CD14-positive monocyte (primary cell): ENCODE data around the gene SLC8A2. TPM values are rescaled to one million over a fixed set of nuclear protein-coding genes. Genes with fewer than 3 reads are reported as not detected.

Experiments used
- DNase-seq, 3 donors: peaks; one replicate each; pipeline ENCODE4 v3.0.0-alpha.2; 2011 to 2022
- H2AFZ ChIP-seq: 2 replicates; pipeline ENCODE4 v1.6.0; 2012; ENCODE audit warnings: mild to moderate bottlenecking, low read depth, low read length, inconsistent platforms; ENCODE audit not compliant: insufficient read depth, poor library complexity, severe bottlenecking
- H3K27ac ChIP-seq, 2 donors: 1 replicate in 1 of 2; 2 replicates in 1 of 2; pipeline ENCODE4 v1.5.1; 2012 to 2013; ENCODE audit warnings: low read length in 2 of 2, control low read depth in 1 of 2, inconsistent platforms in 1 of 2, low read depth in 1 of 2, mild to moderate bottlenecking in 1 of 2
- H3K27me3 ChIP-seq, 2 donors: one replicate each; pipeline versions ENCODE4 v1.6.0 to v1.6.1; 2011 to 2013; ENCODE audit warnings: low read length in 2 of 2; ENCODE audit not compliant: control insufficient read depth in 2 of 2, insufficient read depth in 2 of 2
- H3K36me3 ChIP-seq, 2 donors: replicated peaks in 1 of 2; 1 replicate in 1 of 2; 2 replicates in 1 of 2; pipeline versions ENCODE4 v1.5.1 to v1.6.1; 2012 to 2013; ENCODE audit warnings: low read length in 2 of 2, control low read depth in 1 of 2, inconsistent platforms in 1 of 2, mild to moderate bottlenecking in 1 of 2; ENCODE audit not compliant: insufficient read depth in 2 of 2, control insufficient read depth in 1 of 2
- H3K4me1 ChIP-seq, 2 donors: 1 replicate in 1 of 2; 2 replicates in 1 of 2; pipeline versions ENCODE4 v1.5.1 to v1.6.1; 2012 to 2013; ENCODE audit warnings: low read length in 2 of 2, control low read depth in 1 of 2, inconsistent platforms in 1 of 2, mild to moderate bottlenecking in 1 of 2, moderate library complexity in 1 of 2; ENCODE audit not compliant: insufficient read depth in 2 of 2, control insufficient read depth in 1 of 2
- H3K4me2 ChIP-seq: replicated peaks from 2 replicates; pipeline ENCODE3; 2012; ENCODE audit warnings: low read length, moderate library complexity, mild to moderate bottlenecking; ENCODE audit not compliant: poor library complexity, severe bottlenecking; ENCODE audit errors: extremely low read depth
- H3K4me3 ChIP-seq, 3 experiments: fragments of 200-600 bp in 1 of 3; sonication (generic) in 1 of 3; replicated peaks in 1 of 3; 1 replicate in 2 of 3; 2 replicates in 1 of 3; pipeline ENCODE4 v1.5.1; 2011 to 2013; ENCODE audit warnings: low read length in 3 of 3, mild to moderate bottlenecking in 3 of 3, control low read depth in 2 of 3, low read depth in 2 of 3, inconsistent platforms in 1 of 3, moderate library complexity in 1 of 3
- H3K79me2 ChIP-seq: 2 replicates; pipeline ENCODE4 v1.6.0; 2012; ENCODE audit warnings: mild to moderate bottlenecking, control low read depth, inconsistent platforms, low read length, moderate library complexity; ENCODE audit not compliant: insufficient read depth
- H3K9ac ChIP-seq: 2 replicates; pipeline ENCODE4 v1.6.0; 2017; ENCODE audit warnings: low read length, mild to moderate bottlenecking; ENCODE audit not compliant: insufficient read depth, poor library complexity, severe bottlenecking
- H3K9me3 ChIP-seq, 2 donors: replicated peaks in 1 of 2; 1 replicate in 1 of 2; 2 replicates in 1 of 2; pipeline versions ENCODE4 v1.5.1 to v1.6.1; 2012 to 2013; ENCODE audit warnings: low read length in 2 of 2, control low read depth in 1 of 2; ENCODE audit not compliant: control insufficient read depth in 1 of 2, insufficient read depth in 1 of 2
- H4K20me1 ChIP-seq: 2 replicates; pipeline ENCODE4 v1.6.0; 2012; ENCODE audit warnings: mild to moderate bottlenecking, low read length, control low read depth, moderate library complexity; ENCODE audit not compliant: insufficient read depth
- H3K27ac Mint-ChIP-seq, 7 donors: one replicate each; pipeline ENCODE4 v1.8.0; 2020; ENCODE audit warnings: mild to moderate bottlenecking in 7 of 7, mixed read lengths in 7 of 7, moderate library complexity in 6 of 7, inconsistent platforms in 2 of 7
- H3K27me3 Mint-ChIP-seq, 3 donors: one replicate each; pipeline ENCODE4 v1.8.0; 2021 to 2022; ENCODE audit warnings: low read depth in 3 of 3, mild to moderate bottlenecking in 3 of 3, mixed read lengths in 3 of 3, moderate library complexity in 3 of 3, inconsistent platforms in 1 of 3
- H3K36me3 Mint-ChIP-seq, 2 donors: one replicate each; pipeline ENCODE4 v1.8.0; 2020; ENCODE audit warnings: mixed read lengths in 2 of 2, inconsistent platforms in 1 of 2, mild to moderate bottlenecking in 1 of 2
- H3K4me1 Mint-ChIP-seq: one replicate; pipeline ENCODE4 v1.8.0; 2020; ENCODE audit warnings: mild to moderate bottlenecking, mixed read lengths
- H3K4me3 Mint-ChIP-seq, 2 donors: one replicate each; pipeline ENCODE4 v1.8.0; 2020; ENCODE audit warnings: mild to moderate bottlenecking in 2 of 2, mixed read lengths in 2 of 2, moderate library complexity in 1 of 2
- H3K9me3 Mint-ChIP-seq, 7 donors: one replicate each; pipeline ENCODE4 v1.8.0; 2020 to 2022; ENCODE audit warnings: mixed read lengths in 7 of 7, mild to moderate bottlenecking in 6 of 7, moderate library complexity in 6 of 7, inconsistent platforms in 2 of 7
- WGBS: methylation state at CpG from one replicate; pipeline ENCODE4 v1.1.5; 2013; ENCODE audit warnings: missing lambda C conversion rate; ENCODE audit not compliant: insufficient coverage; 5-methylcytosine and 5-hydroxymethylcytosine counted together
- intact Hi-C, 2 donors: fragments of 100-400 bp; cut with micrococcal nuclease; formaldehyde crosslinking; loops; one replicate each; pipeline versions ENCODE4 v1.15.0 to v1.15.1; 2023
- polyA plus RNA-seq, 3 donors: library from polyadenylated mRNA; depleted of rRNA in 1 of 3; unstranded in 2 of 3; stranded (reverse) in 1 of 3; fragments of 300-500 nt in 2 of 3; fragments of >200 nt in 1 of 3; fragmentation: Illumina TruSeq in 2 of 3; gene quantifications; 1 replicate in 2 of 3; 2 replicates in 1 of 3; pipeline ENCODE4 v1.2.3, GENCODE V29; 2012 to 2021
- TF ChIP-seq, protein P1 (sequence below): fragments of 200-600 bp; IDR thresholded peaks from one replicate; pipeline ENCODE4 v1.8.0; 2022; ENCODE audit warnings: antibody characterized with exemption, mild to moderate bottlenecking

SLC8A2 gene
- polyA plus RNA-seq, 3 donors = not detected

DNA sequence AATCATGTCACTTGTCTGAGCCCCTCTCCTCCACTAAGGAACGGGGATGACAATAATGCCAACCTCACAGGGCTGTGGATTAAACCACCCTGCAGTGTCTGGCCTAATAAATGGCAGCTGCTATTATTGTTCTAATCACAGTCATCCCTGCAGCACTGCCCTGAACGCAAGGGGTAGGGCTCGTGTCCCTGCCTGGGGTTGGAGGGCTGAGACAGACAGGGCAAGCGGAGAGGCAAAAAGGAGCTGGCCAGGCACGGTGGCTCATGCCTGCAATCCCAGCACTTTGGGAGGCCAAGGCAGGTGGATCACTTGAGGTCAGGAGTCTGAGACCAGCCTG, 22.5 kb upstream of the SLC8A2 start:
- intact Hi-C loops = no loop called here
- TF ChIP-seq, protein P1, sequence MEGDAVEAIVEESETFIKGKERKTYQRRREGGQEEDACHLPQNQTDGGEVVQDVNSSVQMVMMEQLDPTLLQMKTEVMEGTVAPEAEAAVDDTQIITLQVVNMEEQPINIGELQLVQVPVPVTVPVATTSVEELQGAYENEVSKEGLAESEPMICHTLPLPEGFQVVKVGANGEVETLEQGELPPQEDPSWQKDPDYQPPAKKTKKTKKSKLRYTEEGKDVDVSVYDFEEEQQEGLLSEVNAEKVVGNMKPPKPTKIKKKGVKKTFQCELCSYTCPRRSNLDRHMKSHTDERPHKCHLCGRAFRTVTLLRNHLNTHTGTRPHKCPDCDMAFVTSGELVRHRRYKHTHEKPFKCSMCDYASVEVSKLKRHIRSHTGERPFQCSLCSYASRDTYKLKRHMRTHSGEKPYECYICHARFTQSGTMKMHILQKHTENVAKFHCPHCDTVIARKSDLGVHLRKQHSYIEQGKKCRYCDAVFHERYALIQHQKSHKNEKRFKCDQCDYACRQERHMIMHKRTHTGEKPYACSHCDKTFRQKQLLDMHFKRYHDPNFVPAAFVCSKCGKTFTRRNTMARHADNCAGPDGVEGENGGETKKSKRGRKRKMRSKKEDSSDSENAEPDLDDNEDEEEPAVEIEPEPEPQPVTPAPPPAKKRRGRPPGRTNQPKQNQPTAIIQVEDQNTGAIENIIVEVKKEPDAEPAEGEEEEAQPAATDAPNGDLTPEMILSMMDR = no peak
- WGBS = 97% methylated on average over 4 of the region's 5 CpGs
- no peak for DNase-seq
- Histone ChIP-seq H2AFZ (no peak overlapping the region), H3K27ac (no peak overlapping the region), H3K9ac (no peak overlapping the region), H4K20me1 (peaks cover 72% of the 10 kb centered on the region), H3K4me3 (no peak overlapping the region), H3K9me3 (no peaks in the 10 kb centered on the region), H3K4me2 (no peak overlapping the region), H3K36me3 (peaks cover 90 to 100% of the 10 kb centered on the region in 2 donors), H3K27me3 (no peaks in the 10 kb centered on the region), H3K4me1 (no peaks in the 10 kb centered on the region), H3K79me2 (no peaks in the 10 kb centered on the region)
- H3K4me1 Mint-ChIP-seq = no peaks in the 10 kb centered on the region
- H3K9me3 Mint-ChIP-seq = no peaks in the 10 kb centered on the region
- H3K4me3 Mint-ChIP-seq = no peak overlapping the region
- peaks cover 71 to 93% of the 10 kb centered on the region in 2 donors for H3K36me3 Mint-ChIP-seq
- H3K27ac Mint-ChIP-seq = no peak overlapping the region
- peaks cover 0 to 2% (median 2%) of the 10 kb centered on the region in 3 donors for H3K27me3 Mint-ChIP-seq

DNA sequence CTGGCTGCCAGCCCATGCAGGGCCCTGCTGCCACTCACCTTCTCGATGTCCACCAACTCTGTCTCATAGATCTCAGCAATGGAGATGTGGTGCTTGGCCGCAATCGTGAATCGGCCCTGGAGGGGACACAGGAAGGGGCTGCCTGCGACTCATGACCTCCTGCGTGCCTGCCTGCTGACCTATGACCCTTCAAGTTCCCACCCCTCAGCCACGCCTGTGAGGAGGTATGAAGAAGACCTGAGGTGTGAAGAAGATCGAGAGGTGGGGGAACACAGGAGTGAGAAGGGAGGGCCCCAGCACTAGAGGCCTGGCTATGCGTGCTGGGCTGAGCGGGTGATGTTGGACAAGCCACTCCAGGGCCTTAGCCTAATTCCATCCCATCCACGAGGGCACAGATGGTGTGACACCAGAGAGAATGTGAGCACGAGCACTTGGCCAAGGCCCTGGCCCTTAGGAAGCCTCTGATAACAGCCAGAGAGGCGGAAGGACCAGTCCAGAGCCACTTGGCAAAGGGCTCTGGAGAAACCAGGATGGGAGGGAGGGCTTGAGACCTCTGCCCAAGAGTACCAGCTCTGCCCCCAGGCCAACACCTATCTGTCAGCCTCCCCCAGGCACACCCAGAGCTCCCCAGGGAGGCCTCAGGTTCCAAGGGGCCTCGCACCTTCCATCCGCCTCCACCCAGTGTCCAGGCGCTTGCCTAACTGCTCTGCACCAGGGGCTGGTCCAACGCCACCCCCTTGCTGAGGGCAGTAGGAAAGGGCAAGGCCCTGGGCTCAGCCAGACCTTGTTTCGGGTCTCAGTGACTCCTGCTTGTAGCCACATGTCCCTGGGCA, 21.9 kb upstream of the SLC8A2 start:
- H3K36me3 ChIP-seq = peaks cover 89 to 100% of the 10 kb centered on the region in 2 donors
- peaks cover 70 to 92% of the 10 kb centered on the region in 2 donors for H3K36me3 Mint-ChIP-seq

More for the DNA sequence above, 21.9 kb upstream of the SLC8A2 start:
- Histone ChIP-seq H4K20me1 (peaks cover 67% of the 10 kb centered on the region), H3K9ac (no peak overlapping the region), H3K27me3 (no peaks in the 10 kb centered on the region), H3K4me3 (no peak overlapping the region), H3K4me1 (no peaks in the 10 kb centered on the region), H2AFZ (no peak overlapping the region), H3K9me3 (no peaks in the 10 kb centered on the region), H3K79me2 (no peaks in the 10 kb centered on the region), H3K27ac (no peak overlapping the region), H3K4me2 (no peak overlapping the region)
- intact Hi-C loops = no loop called here
- Mint-ChIP-seq H3K9me3 (no peaks in the 10 kb centered on the region), H3K27me3 (peaks cover 0 to 2% (median 2%) of the 10 kb centered on the region in 3 donors), H3K27ac (peak overlapping the region in 2 of 7 donors; percentile 21 to 47), H3K4me1 (no peaks in the 10 kb centered on the region), H3K4me3 (no peak overlapping the region)
- WGBS = 100% methylated on average over 12 of the region's 18 CpGs
- TF ChIP-seq, protein P1 = no peak
- no peak for DNase-seq
